B cell (primary cell): ENCODE measurements around the gene MESD. TPM values are rescaled to one million over a fixed set of nuclear protein-coding genes. Genes with fewer than 3 reads are reported as not detected.

ENCODE experiments used
- ATAC-seq: fragments of 200-7000 bp; cut with Tn5 transposase; one replicate; pipeline ENCODE4 v1.10.0; 2021; ENCODE audit warnings: low read depth, mild to moderate bottlenecking, moderate number of reproducible peaks, moderate library complexity
- CTCF ChIA-PET: fragments of 350-600 bp; sonication (Branson Sonifier 250); formaldehyde crosslinking; loops from one replicate; lab custom pipeline; 2021; ENCODE audit warnings: antibody characterized with exemption, inconsistent platforms; lab: Charles Lee
- POLR2A ChIA-PET: fragments of 350-600 bp; sonication (Branson Sonifier 250); formaldehyde crosslinking; loops from one replicate; lab custom pipeline; 2021; ENCODE audit warnings: antibody characterized with exemption; lab: Charles Lee
- DNase-seq: peaks from one replicate; pipeline ENCODE4 v3.0.0; 2013
- H2AFZ ChIP-seq: 2 replicates; pipeline ENCODE4 v1.6.1; 2012; ENCODE audit warnings: mild to moderate bottlenecking, low read depth, low read length; ENCODE audit not compliant: insufficient read depth, poor library complexity, severe bottlenecking
- H3K27ac ChIP-seq, 2 donors: 1 replicate in 1 of 2; 2 replicates in 1 of 2; pipeline ENCODE4 v1.5.1; 2012 to 2013; ENCODE audit warnings: low read length in 2 of 2, mild to moderate bottlenecking in 2 of 2, moderate library complexity in 1 of 2
- H3K27me3 ChIP-seq, 4 experiments: fragments of 200-600 bp in 1 of 4; sonication (generic) in 1 of 4; replicated peaks in 1 of 4; 1 replicate in 2 of 4; 2 replicates in 2 of 4; pipeline versions ENCODE4 v1.6.1 to v1.7.0; 2013 to 2016; ENCODE audit warnings: low read length in 3 of 4, mild to moderate bottlenecking in 2 of 4, mixed read lengths in 1 of 4, moderate library complexity in 1 of 4; ENCODE audit not compliant: insufficient read depth in 4 of 4, control insufficient read depth in 3 of 4; ENCODE audit errors: control extremely low read depth in 1 of 4
- H3K36me3 ChIP-seq, 2 experiments: replicated peaks in 1 of 2; 1 replicate in 1 of 2; 2 replicates in 1 of 2; pipeline versions ENCODE4 v1.6.1 to v1.7.1; 2013; ENCODE audit warnings: low read length in 1 of 2; ENCODE audit not compliant: insufficient read depth in 2 of 2, control insufficient read depth in 1 of 2; ENCODE audit errors: control extremely low read depth in 1 of 2, extremely low read depth in 1 of 2
- H3K4me1 ChIP-seq, 2 donors: fragments of 200-600 bp in 1 of 2; sonication (generic) in 1 of 2; 1 replicate in 1 of 2; 2 replicates in 1 of 2; pipeline versions ENCODE4 v1.5.1 to v1.6.1; 2013 to 2017; ENCODE audit warnings: low read length in 2 of 2; ENCODE audit not compliant: control insufficient read depth in 2 of 2, insufficient read depth in 2 of 2
- H3K4me2 ChIP-seq: replicated peaks from 2 replicates; pipeline ENCODE3; 2012; ENCODE audit warnings: mild to moderate bottlenecking, low read depth, low read length; ENCODE audit not compliant: poor library complexity, severe bottlenecking
- H3K4me3 ChIP-seq, 5 experiments: fragments of 200-600 bp in 1 of 5; sonication (generic) in 1 of 5; 1 replicate in 3 of 5; 2 replicates in 2 of 5; pipeline versions ENCODE4 v1.5.1 to v1.7.0; 2011 to 2016; ENCODE audit warnings: low read length in 4 of 5, mild to moderate bottlenecking in 4 of 5, low read depth in 2 of 5, control low read depth in 1 of 5, moderate library complexity in 1 of 5; ENCODE audit not compliant: insufficient read depth in 1 of 5; ENCODE audit errors: control extremely low read depth in 1 of 5, extremely low read depth in 1 of 5
- H3K79me2 ChIP-seq: fragments of 200-600 bp; sonication (generic); one replicate; pipeline ENCODE4 v1.6.0; 2016; ENCODE audit warnings: low read length; ENCODE audit not compliant: control insufficient read depth, insufficient read depth
- H3K9ac ChIP-seq: fragments of 200-600 bp; sonication (generic); 2 replicates; pipeline ENCODE4 v1.6.1; 2017; ENCODE audit warnings: mild to moderate bottlenecking, low read length, moderate library complexity
- H3K9me3 ChIP-seq, 3 donors: one replicate each; pipeline versions ENCODE4 v1.6.1 to v1.7.1; 2013; ENCODE audit warnings: low read length in 2 of 3; ENCODE audit not compliant: control insufficient read depth in 2 of 3, insufficient read depth in 1 of 3; ENCODE audit errors: control extremely low read depth in 1 of 3
- H4K20me1 ChIP-seq: 2 replicates; pipeline ENCODE4 v1.6.0; 2012; ENCODE audit warnings: mild to moderate bottlenecking, low read length; ENCODE audit not compliant: insufficient read depth, control insufficient read depth, poor library complexity, severe bottlenecking
- H3K27ac Mint-ChIP-seq: one replicate; pipeline ENCODE4 v1.8.0; 2021; ENCODE audit warnings: mixed read lengths
- H3K27me3 Mint-ChIP-seq: one replicate; pipeline ENCODE4 v1.8.0; 2021; ENCODE audit warnings: mixed read lengths
- H3K4me1 Mint-ChIP-seq: one replicate; pipeline ENCODE4 v1.8.0; 2021; ENCODE audit warnings: mixed read lengths
- H3K4me3 Mint-ChIP-seq: one replicate; pipeline ENCODE4 v1.8.0; 2021; ENCODE audit warnings: mixed read lengths
- H3K9me3 Mint-ChIP-seq: one replicate; pipeline ENCODE4 v1.8.0; 2022; ENCODE audit warnings: mixed read lengths; ENCODE audit not compliant: insufficient read depth
- CTCF ChIP-seq: fragments of 200-600 bp; IDR thresholded peaks from one replicate; pipeline ENCODE4 v1.8.0; 2022; ENCODE audit warnings: antibody characterized with exemption, mild to moderate bottlenecking
- EZH2 ChIP-seq: IDR thresholded peaks from 2 replicates; pipeline ENCODE4 v1.6.1; 2012; ENCODE audit warnings: borderline replicate concordance, low read depth, mild to moderate bottlenecking, moderate library complexity, low read length; ENCODE audit not compliant: insufficient read depth, poor library complexity, severe bottlenecking
- WGBS: methylation state at CpG from one replicate; pipeline ENCODE4 v1.1.5; 2013; ENCODE audit warnings: missing lambda C conversion rate; ENCODE audit not compliant: insufficient coverage; 5-methylcytosine and 5-hydroxymethylcytosine counted together
- intact Hi-C: fragments of 100-400 bp; cut with micrococcal nuclease; formaldehyde crosslinking; loops from one replicate; pipeline ENCODE4 v1.10.0; 2022
- polyA plus RNA-seq: library from polyadenylated mRNA; depleted of rRNA; stranded (reverse); fragments of >200 nt; gene quantifications from 2 replicates; pipeline ENCODE4 v1.2.3, GENCODE V29; 2012
- total RNA-seq, 2 donors: library from RNA; stranded (reverse); fragments of 120-200 nt in 1 of 2; gene quantifications; 1 replicate in 1 of 2; 2 replicates in 1 of 2; pipeline versions ENCODE4 v1.2.3 to v1.2.4, GENCODE V29; 2013 to 2022

The MESD gene
- total and polyA plus RNA-seq, 2 donors (not counting 1 experiment from before 2014, with no cell fraction given), result 7.9 to 35.3 TPM

GRCh38 chr15:80936288-80937078 lies 53.1 kb downstream of the MESD start:
- Histone ChIP-seq H3K9ac (no peak overlapping the region), H3K4me2 (no peak overlapping the region), H3K9me3 (no peaks in the 10 kb centered on the region), H3K36me3 (peaks cover 0 to 3% of the 10 kb centered on the region in 2 experiments), H3K27ac (no peak overlapping the region), H3K4me3 (no peak overlapping the region), H2AFZ (no peak overlapping the region), H3K79me2 (no peaks in the 10 kb centered on the region), H3K4me1 (no peaks in the 10 kb centered on the region), H4K20me1 (no peaks in the 10 kb centered on the region), H3K27me3 (no peaks in the 10 kb centered on the region)
- Mint-ChIP-seq H3K4me1 (no peaks in the 10 kb centered on the region), H3K27ac (no peak overlapping the region), H3K4me3 (no peak overlapping the region), H3K9me3 (no peaks in the 10 kb centered on the region), H3K27me3 (no peaks in the 10 kb centered on the region)
- intact Hi-C loops, result no loop called here
- over 99% methylated on average over 12 of the region's 16 CpGs for WGBS
- DNase-seq (no peak), ATAC-seq (no peak)
- POLR2A ChIA-PET, result no interaction called here
- TF ChIP-seq EZH2 (no peak), CTCF (no peak)
- CTCF ChIA-PET, result no interaction called here

DNA sequence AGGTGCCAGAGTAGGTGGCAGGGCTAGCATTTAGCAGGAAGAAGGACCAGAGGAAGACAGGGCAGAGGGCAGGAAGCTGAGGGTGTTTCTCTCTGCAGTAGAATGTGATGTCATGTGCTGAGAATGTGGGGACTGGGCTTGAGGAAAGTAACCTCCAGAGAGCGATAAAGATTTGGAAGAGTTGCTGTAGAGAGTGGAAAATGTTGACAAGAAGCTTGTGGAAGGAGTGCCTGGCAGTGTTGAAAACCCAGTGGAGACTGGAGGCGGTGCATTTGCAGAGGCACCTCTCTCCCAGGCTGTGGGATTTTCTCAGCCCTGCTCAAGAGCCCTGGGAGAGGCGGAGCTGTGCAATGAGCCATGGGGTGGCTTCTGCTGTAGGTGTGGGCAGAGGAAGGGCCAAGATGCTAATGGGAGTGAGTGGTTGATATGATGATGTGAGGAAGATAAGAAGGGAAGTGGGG lies 54.8 kb downstream of the MESD start:
- H2AFZ ChIP-seq, result no peak overlapping the region
- no peaks in the 10 kb centered on the region for H3K27me3 ChIP-seq
- Mint-ChIP-seq H3K4me1 (no peaks in the 10 kb centered on the region), H3K9me3 (no peaks in the 10 kb centered on the region), H3K4me3 (no peak overlapping the region), H3K27ac (no peak overlapping the region), H3K27me3 (no peaks in the 10 kb centered on the region)
- ChIA-PET POLR2A (no interaction called here), CTCF (no interaction called here)
- DNase-seq (no peak), ATAC-seq (no peak)
- H3K27ac ChIP-seq, result no peak overlapping the region
- TF ChIP-seq CTCF (no peak), EZH2 (no peak)
- intact Hi-C loops, result no loop called here
- H3K4me3 ChIP-seq, result no peak overlapping the region
- WGBS, result 98% methylated on average over 3 of the region's 3 CpGs
- no peaks in the 10 kb centered on the region for H3K79me2 ChIP-seq
- H3K9me3 ChIP-seq, result no peaks in the 10 kb centered on the region
- H4K20me1 ChIP-seq, result no peaks in the 10 kb centered on the region
- H3K4me2 ChIP-seq, result no peak overlapping the region
- no peaks in the 10 kb centered on the region for H3K36me3 ChIP-seq
- H3K9ac ChIP-seq, result no peak overlapping the region
- H3K4me1 ChIP-seq, result no peaks in the 10 kb centered on the region
